ENCODE data around the gene BEND4.

GRCh38 chr4:42112846-42113245 is 39.6 kb downstream of the BEND4 start:
- no peak for TF ChIP-seq CTCF (IDR thresholded peaks at IDR 0.05)
- no peak for TF ChIP-seq POLR2A (IDR thresholded peaks at IDR 0.05)

All from body of pancreas (tissue), 4 donors.